HG02870 (cell line): Measurements from ENCODE around the gene CLDN24.
"Not testable (repeated sequence)": the region's sequence is repeated elsewhere in the genome, so short reads cannot be mapped to it uniquely, and the experiment has no call there.

Source experiments
- ATAC-seq: cut with Tn5 transposase; IDR thresholded peaks from one replicate; pipeline ENCODE4 v1.9.1; 2021; ENCODE audit warnings: mild to moderate bottlenecking, moderate library complexity; ENCODE audit not compliant: unreplicated experiment

The CLDN24 gene

DNA sequence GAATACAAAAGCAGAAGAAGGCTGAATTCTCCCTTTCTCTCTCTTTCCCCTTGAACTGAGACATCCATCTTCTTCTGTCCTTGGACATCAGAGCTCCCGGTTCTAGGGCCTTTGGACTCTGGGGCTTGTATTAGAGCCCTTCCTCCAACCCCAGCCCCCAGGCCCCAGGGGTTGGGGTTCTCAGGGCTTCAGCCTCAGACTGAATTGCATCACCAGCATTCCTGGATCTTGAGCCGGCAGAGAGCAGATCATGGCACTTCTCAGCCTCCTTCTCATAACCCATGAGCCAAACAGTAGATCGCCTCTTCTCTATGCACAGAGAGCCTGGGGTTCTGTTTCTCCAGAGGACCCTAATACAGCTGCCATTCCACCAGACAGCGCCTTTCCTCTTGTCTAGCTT, 25.3 kb upstream of the CLDN24 start:
- ATAC-seq: no peak

DNA sequence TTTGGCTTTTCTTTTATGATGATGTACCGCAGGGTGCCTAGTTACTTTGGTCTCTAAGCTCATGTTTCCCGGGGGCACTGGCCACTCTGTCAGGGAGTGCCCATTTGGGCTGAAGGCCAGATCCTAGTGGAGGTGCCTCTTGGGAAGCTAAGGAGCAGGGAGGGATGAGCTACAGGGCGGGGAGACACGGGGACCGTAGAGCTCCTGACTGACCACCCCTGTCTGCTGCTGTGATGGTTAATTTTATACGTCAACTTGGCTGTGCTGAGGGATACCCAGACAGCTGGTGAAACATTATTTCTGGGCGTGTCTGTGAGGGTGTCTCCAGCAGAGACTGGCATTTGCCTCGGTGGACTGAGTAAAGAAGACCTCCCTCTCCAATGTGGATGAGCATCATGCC, 24.9 kb upstream of the CLDN24 start:
- no peak for ATAC-seq

DNA sequence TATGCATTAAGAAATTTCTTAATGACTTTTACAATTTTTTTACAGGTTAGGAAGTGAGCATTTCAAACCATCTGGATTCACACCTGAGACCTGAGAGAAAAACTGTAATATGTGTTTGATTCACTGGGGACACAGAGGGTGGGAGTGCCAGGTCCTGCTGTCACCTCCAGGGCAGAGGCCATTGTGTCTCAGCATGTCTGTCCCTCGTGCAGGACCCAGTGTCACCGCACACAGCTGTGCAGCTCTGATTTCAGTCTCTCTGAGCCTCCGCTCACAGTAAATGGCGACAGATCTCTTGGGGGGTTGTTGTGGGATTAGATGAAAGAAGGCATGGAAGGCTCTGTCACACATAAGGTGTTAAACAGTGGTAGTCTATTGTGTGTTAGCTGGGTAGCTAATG, 23.0 kb upstream of the CLDN24 start:
- ATAC-seq: no peak

DNA sequence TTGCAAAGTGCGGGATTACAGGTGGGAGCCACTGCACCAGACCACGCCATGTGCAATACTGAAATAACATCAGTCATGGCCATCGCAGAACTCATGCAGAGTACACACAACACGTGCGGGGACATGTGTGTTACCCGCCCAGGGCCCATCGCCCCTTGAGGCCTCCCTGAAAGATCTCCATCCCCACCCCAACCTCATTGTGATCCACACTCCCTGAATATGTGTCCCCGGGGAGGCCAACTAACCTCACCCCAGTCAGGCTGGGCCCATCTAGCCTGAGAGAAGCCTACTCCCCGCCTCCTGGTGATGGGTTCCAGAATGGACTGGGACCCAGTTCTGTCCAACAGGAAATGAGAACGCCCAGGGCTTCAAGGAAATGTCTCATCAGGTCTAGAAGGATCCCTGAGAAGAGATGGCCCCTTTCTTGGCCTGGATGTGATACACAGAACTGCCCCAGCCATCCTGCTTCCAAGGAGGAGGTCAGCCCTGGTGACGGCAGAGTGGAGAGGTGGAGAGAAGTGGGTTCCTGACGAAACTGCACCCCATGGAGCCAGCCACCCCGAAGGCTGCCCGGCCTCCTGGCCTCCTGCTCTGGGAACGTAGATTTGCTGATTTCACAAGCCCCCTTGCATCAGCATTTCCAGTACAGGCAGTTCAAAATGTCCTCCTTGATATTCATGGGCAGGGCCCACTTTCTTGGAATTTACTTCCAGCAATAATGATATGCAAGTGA, 22.5 kb upstream of the CLDN24 start:
- ATAC-seq: no peak

DNA sequence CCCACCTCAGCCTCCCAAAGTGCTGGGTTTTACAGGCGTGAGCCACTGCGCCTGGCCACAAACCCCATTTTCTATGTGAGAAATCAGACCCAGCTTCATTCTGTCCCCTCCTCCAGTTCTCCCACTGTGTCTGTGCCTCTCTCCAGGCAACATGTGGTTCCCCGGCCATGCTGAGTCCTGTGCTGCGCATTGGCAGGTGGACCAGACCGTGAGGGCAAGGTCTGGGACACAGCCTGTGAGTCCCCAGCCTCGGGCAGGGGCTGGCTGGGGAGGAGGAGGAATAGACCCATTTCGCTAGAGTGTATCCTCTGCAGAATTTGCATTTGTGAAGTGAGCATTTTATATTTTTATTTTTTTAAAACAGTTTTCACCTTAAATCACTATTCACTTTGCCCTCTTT, 21.5 kb upstream of the CLDN24 start:
- ATAC-seq: no peak

DNA sequence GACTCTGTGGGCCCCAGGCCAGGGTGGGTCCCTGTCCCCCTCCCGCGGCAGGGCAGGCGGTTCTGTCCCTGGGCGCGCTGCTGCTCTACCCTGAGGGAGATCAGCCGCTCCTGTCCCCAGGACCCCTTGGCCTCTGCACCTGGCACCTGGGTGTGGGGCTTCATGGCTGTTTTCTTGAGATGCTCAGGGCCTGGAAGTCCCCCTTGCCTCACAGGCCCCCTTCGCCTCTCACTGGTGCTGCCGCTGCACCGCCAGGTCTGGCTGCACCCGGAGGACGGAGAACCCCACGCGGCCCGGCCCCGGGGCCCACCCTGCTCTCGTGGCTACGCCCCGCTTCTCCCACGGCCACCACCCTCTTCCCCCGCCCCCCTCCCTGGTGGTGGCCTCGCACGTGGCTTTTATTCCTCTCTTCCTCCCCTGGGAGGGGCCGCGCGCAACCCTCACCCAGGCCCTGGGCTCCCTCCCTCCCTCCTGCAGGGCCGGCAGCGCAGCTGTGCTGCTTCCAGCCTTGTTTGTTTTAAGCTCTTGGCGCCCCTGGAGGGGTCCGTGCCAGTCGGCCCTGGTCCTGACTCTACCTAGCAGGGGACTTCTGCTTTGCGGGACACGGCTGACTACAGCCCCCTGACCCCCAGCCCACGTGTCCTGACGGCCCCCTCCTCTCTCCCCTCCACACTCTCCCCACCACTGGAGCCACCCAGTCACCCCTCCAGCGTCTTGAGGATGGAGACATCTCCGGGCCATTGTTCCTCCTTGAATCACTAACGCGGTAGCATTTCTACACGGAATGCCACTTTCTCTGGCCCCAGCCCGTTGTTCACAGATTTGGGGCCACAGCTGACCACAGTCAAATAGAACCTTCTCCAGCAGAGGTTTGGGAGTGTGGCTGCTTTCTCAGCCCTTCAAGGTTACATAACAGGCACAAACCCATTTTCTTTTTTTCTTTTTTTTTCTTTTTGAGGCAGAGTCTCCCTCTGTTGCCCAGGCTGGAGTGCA, 20.6 kb upstream of the CLDN24 start:
- no peak for ATAC-seq

DNA sequence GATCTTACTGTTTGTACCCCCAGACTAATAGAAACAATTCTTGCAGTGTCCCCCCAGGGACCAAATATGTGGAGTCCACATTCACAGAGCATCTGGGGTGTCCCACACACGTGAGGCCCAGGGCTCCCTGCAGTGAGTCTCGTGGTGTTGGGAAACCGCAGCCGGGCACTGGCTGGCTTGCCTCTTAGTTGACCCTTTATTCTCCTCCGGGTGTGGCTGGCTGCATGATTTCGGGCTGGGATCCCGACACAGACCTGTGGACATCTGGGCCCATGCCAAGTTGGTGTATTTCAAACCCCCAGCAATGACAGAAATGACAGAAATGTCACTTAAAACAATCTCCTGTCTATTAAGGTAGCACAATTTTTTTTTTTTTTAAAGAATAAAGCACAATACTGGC, 15.6 kb upstream of the CLDN24 start:
- ATAC-seq: no peak

DNA sequence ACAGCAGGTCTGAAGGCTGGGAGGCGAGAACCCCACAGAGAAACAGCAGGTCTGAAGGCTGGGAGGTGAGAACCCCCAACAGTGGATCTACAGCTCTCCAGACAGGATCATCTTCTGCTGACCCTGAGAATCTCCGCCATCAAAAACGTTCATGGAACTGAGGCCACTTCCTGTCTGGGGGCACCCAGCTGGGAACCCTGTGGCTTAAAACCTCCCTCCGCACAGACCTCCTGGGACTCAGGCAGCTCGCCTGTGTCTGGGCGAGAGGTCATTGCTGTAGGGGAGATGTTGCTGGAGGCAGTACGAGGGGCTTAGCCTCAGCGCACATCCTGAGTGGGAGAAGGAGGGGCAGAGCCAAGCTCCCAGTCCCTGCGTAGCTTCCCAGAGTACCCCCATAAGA, 15.1 kb upstream of the CLDN24 start:
- ATAC-seq: no peak

DNA sequence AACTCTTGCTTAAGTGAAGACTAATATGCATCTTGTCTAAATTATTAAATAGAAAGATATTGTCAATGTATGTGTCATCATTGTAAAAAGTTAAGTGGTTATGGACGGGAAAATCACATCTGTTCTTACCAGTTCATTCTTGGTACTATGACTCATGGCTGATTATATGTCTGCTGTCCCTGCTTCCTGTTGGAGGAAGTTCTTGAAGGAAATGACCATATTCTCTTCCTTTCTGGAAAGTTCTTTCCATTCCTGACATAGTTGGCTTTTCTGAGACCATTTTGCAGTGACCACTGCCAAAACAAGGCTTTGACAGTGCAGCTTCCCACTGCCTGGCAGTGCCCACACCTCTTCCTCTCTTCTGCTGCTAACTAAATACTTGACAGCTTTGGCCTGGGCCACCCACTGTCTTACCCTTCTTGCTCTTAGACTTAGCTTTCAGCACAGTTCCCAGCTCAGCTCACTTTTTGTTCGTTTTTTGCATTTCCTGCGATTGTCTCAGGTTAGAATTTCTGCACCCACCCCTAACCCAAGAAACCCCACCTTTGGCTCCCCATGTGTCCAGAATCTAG, 13.2 kb upstream of the CLDN24 start:
- no peak for ATAC-seq

DNA sequence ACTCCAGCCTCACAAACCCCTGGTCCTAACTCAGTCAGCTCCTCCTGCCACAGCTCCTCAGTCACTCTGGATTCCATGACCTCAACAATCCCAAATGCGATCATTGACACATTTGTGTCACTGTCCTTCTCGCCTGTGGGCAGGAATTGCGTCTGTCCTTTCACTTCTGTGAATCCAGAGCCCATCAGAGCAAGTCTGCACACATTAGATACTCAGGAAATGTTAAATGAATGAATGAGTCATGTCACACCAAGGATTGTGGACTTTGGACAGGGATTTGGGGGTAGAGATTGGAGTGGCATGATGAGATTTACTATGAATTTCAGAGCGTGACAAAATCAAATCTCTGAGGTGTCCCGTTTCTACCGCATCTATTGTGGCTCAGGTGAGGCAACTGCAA, 11.8 kb upstream of the CLDN24 start:
- ATAC-seq: no peak

DNA sequence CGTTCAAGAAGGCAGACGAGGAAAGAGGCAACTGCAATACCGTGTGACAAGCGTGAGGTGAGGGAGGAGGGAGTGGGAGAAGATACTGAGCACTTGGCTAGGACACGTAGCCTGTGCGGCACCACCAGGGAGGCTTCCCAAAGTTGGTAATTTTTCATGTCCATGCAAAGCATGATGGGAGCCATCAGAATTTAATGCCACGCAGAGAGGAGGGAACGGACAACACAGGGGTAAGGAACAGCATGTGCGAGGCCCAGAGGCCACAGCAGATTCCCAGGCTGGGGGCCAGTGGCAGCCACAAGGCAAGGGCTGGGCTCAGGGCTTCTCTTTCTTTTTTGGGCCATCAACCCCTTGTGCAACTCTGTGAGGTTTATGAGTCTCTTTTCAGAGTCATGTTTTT, 11.0 kb upstream of the CLDN24 start:
- ATAC-seq: no peak

DNA sequence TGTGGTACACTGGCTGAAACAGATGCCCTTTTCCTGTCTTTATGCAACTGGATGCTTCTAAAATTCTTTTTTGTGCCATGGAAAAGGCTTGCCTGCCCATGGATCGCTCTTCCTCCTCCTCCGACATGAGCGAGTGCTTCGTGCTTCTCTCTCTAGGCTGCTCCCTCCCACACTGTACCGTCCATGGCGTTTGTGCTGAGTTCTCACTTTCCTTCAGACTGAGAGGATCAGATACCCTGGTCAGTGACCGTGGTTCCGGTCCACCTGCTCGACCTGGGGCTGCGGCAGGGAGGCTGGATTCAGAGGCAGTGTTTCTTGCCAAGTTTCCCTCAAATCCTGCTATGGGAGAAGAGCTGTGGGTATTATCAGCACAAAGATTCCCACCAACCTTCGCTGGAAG, 10.2 kb upstream of the CLDN24 start:
- no peak for ATAC-seq

DNA sequence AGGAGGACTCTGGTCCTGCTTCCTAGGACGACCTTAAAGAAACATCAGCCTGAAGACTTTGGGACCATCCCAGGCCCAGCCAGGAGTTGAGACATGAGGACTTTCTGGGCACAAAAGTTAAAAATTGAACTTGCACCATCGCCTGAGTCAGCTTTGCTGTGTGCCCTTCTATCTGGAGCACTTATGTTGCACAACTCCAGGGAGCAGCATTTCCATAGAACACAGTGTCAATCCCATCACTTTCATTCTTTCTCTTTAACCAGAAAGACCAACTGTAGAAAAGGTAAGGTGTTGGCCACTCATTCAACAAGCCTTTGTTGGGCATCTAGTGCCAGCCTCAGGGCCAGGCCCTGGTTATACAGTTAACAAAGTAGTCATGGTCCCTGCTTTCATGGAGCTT, 8.6 kb upstream of the CLDN24 start:
- ATAC-seq: no peak

DNA sequence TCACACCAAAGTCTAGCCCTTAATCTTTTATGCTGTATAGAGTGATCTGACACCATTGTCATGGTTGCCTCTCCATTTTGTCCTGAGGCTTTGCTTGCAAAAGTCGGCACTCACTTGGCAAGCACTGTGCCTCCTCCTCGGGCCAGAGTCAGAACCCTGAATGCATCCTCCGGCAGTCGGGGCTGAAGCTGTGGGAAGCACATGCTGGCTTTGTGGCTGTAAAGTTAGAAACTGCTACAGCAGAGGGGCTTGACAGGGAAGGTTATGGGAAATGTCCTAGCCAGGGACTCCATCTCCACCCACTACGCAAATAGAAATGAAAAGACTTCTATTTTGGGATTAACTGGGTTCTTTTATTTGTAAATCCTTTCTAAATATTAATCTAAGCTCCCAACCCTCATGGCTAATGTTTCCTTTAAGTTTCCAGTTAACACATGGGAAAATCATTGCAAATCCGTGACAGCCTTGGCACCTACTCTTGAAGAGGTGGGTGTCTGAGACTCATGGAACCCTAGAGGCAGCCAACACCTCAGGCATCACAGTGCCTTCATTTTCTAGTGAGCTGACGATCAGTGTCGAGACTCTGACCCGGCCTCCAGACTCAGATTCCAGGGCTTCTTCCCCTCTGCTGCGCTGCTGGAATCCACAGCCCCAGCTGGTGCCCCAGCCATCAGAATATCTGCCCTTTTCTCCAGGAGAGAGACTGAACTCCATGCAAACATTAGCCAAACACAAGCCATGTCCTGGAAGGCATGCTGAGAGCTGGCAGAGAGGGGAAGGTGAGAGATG, 7.9 kb upstream of the CLDN24 start:
- ATAC-seq: no peak

DNA sequence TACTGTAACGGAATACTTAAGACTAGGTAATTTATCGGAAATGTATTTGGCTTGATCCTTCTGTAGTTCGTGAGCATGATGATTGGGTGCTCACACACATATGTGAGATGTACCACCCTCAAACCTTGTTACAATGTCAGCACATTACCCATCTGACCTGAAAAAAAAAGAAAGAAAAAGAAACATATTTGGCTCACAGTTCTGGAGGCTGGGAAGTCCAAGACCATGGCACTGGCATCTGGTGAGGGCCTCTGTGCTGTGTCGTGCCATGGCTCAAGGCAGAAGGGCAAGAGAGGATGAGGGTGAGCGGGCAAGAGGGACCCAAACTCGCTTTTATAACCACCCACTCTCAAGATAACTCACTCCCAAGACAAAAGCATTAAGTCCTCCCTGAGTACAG, 7.0 kb upstream of the CLDN24 start:
- ATAC-seq: no peak

DNA sequence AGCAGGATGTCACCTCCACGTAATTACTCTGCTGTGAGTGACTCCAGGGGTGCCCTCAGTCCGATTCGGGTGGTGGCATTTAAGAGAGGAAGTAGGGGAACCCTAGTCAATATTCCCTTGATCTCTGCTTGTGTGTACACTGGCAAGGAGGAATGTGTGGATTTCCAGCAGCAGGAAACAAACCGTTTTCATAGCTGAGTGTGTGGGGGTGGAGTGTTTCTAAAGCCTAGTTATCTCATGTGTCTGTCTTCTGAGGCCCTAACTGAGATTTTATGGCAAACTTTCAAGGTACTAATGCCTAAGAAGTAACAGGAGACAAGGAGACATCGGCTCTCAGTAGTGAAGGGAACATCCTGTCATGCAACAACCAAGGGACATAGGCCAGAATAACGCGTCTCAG, 6.6 kb upstream of the CLDN24 start:
- ATAC-seq: no peak

DNA sequence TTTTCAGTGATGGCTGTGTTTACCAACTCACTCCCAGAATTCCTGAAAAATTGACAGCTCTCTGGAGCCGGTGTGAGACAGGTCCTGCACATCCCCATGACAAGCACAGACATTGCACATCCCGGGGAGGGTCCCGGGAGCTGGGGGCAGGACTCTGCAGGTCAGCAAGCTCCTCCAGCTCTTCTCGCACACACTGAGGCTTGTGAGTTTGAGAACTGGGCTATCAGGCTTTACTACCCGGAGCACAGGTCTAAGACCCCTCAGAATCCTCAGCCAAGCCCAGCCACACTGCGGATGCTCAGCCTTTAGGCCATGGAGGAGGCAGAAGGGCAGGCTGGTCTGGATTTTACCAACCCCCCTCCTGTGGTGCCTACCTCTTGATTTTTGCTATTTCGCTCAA, 5.6 kb upstream of the CLDN24 start:
- ATAC-seq: no peak

DNA sequence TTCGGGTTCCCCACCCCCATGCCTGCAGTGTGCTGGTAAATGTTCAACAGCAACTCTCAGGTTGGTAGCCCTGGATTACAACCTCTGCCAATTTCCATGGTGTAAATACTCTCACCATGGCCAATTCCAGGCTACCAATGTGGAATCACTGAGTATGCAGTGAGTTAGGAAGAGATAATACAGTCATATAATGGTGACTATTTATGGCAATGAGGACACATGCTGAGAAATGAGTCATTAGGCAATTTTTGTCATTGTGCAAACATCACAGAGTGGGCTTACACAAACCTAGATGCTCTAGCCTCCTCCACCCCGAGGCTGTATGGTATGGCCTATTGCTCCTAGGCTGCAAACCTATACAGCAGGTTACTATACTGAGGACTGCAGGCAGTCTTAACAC, 4.6 kb upstream of the CLDN24 start:
- ATAC-seq: no peak

DNA sequence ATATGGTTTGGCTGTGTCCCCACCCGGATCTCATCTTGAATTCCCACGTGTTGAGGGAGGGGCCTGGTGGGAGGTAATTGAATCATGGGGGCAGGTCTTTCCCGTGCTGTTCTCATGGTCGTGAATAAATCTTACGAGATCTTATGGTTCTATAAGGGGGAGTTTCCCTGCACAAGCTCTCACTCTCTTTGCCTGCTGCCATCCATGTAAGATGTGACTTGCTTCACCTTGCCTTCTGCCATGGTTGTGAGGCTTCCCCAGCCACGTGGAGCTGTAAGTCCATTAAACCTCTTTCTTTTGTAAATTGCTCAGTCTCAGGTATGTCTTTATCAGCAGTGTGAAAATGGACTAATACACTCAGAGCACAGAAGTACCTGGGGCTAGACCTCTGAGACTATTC, 4.2 kb upstream of the CLDN24 start:
- ATAC-seq: not testable (repeated sequence)

DNA sequence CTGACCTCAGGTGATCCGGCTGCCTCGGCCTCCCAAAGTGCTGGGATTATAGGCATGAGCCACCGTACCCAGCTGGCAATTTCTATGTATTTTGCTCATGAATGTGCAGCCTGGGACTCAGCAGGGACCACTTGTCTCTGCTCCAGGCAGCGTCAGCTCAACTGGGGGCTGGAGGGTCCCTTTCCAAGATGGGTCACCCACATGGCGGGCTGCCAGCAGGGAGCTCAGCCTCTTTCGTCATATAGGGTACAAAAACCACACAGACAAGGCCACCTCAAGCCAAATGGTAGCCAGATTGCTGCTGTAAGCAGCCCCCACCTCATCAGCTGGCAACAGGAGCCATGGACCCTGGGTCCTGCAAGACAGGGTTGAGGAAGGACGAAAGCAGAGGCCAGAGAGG, 2.4 kb upstream of the CLDN24 start:
- no peak for ATAC-seq

DNA sequence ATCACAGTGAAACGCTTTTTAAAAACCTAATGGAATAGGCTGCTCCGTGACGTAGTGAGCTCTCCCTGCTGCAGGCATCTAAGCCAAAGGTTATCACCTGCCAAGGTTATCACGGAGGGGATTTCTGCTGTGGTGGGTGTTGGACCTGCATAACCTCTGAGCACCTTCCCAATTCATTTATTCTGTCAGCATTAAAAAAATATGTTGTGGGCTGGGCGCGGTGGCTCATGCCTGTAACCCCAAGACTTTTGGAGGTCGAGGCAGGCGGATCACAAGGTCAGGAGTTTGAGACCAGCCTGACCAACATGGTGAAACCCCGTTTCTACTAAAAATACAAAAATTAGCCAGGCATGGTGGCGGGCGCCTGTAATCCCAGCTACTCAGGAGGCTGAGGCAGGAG, 1.8 kb upstream of the CLDN24 start:
- not testable (repeated sequence) for ATAC-seq
